ENCODE measurements around the gene NDUFA8. TPM values are rescaled to one million over a fixed set of nuclear protein-coding genes. Genes with fewer than 3 reads are reported as not detected.

The NDUFA8 gene
- total and polyA plus RNA-seq, 2 of the 4 experiments (the other 2 are of a cell fraction) = 45.2 to 98.1 TPM

DNA sequence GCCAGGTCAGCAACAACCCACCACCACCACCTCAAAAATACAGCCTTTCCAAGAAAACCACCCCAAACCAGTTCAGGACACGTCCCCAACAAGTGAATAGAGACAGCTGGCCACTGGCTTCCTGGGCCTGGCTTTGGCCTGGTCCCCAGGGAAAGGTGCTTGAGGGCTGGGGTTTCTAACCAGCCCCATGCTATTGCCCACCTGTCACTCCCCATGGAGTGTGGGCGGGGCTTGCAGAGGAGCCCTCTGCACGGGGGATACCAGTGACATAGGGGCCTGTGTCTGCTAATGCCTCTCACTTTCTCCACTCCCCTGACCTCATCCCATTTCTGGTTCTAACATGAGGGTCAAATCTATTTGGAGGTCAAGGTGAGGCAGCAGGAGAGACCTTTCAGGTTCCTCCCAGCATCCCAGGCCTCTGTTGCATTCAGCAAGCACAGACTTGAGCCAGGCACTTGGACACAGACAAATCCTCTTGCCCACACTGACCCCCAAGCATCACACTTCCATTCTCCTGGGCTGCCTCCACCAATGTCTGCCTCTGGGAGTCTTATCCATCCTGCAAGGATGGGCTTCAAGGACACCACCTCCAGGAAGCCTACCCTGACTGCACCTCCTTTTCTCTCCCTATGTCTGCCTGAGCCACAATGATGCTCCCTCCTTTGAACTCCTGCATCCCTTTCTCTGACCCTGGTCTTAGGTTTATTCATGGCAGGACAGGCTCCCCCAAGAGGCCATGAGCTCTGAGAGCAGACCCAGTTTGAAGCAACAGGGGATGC is 50.4 kb downstream of the NDUFA8 start:
- dilution Hi-C loops (cut with HindIII; ENCODE audit: low sequenced_read_pairs, unreplicated experiment) = no loop called here
- Histone ChIP-seq H4K5ac (ENCODE audit: low read depth, low read length) (no peak overlapping the region), H3K23ac (ENCODE audit: low read depth, low read length) (no peak overlapping the region), H3K4me2 (ENCODE audit: low read depth, low read length) (no peak overlapping the region), H3K9me1 (ENCODE audit: insufficient read depth, low read length) (no peaks in the 10 kb centered on the region), H2AK9ac (replicated peaks; ENCODE audit: low read depth, low read length, poor library complexity) (no peak overlapping the region), H3K27me3 (ENCODE audit: control insufficient read depth, insufficient read depth, low read length) (peaks cover 18% of the 10 kb centered on the region), H3K56ac (ENCODE audit: extremely low read depth, insufficient read depth, low read length) (no peak overlapping the region), H2BK15ac (ENCODE audit: low read depth, low read length) (no peak overlapping the region), H3K18ac (ENCODE audit: low read depth, low read length) (no peak overlapping the region), H3K9ac (ENCODE audit: low read depth, low read length) (no peak overlapping the region), H2BK120ac (ENCODE audit: low read depth, low read length) (no peak overlapping the region), H4K91ac (ENCODE audit: insufficient read depth, low read depth, low read length) (no peak overlapping the region), H3K4ac (ENCODE audit: low read depth, low read length) (no peak overlapping the region), H2AK5ac (ENCODE audit: low read depth, low read length) (no peak overlapping the region), H3K79me1 (ENCODE audit: low read depth in 1 of 2, low read length in 2 of 2) (no peaks in the 10 kb centered on the region), H3K14ac (replicated peaks; ENCODE audit: low read depth, low read length) (no peak overlapping the region), H2BK5ac (ENCODE audit: low read depth, low read length, poor library complexity, severe bottlenecking) (no peak overlapping the region), H2BK20ac (ENCODE audit: low read depth, low read length) (no peak overlapping the region), H2AFZ (replicated peaks; ENCODE audit: low read length, poor library complexity) (no peak overlapping the region), H3K4me1 (ENCODE audit: control insufficient read depth, insufficient read depth, low read length) (peaks cover 12% of the 10 kb centered on the region; the same call in 1 of the 2 replicates), H4K8ac (ENCODE audit: low read depth in 2 of 2, low read length in 2 of 2) (no peak overlapping the region), H3K9me3 (ENCODE audit: control insufficient read depth, insufficient read depth, low read length) (no peaks in the 10 kb centered on the region), H3K36me3 (ENCODE audit: control insufficient read depth, insufficient read depth, low read length) (no peaks in the 10 kb centered on the region), H4K20me1 (ENCODE audit: insufficient read depth, low read length) (no peaks in the 10 kb centered on the region), H3K4me3 (ENCODE audit: insufficient read depth, low read depth, low read length) (no peak overlapping the region), H3K27ac (ENCODE audit: insufficient read depth, low read length) (no peak overlapping the region)
- POLR2A ChIA-PET (ENCODE audit: unreplicated experiment) = no interaction called here
- in situ Hi-C loops (cut with MboI; ENCODE audit: low sequenced_read_pairs) = no loop called here
- DNase-seq = no peak
- CTCF ChIA-PET = no interaction called here
- BruUV-seq (replicated peaks) = no TSS peak
- no peak for TF ChIP-seq CEBPB (IDR thresholded peaks at IDR 0.05; ENCODE audit: low read depth, low read length)
- TF ChIP-seq, protein P1, sequence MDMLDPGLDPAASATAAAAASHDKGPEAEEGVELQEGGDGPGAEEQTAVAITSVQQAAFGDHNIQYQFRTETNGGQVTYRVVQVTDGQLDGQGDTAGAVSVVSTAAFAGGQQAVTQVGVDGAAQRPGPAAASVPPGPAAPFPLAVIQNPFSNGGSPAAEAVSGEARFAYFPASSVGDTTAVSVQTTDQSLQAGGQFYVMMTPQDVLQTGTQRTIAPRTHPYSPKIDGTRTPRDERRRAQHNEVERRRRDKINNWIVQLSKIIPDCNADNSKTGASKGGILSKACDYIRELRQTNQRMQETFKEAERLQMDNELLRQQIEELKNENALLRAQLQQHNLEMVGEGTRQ (IDR thresholded peaks at IDR 0.05; ENCODE audit: low read depth, low read length) = no peak
- no peak for TF ChIP-seq MXI1 (IDR thresholded peaks at IDR 0.05; ENCODE audit: borderline replicate concordance, low read depth, low read length)
- TF ChIP-seq, protein P2, sequence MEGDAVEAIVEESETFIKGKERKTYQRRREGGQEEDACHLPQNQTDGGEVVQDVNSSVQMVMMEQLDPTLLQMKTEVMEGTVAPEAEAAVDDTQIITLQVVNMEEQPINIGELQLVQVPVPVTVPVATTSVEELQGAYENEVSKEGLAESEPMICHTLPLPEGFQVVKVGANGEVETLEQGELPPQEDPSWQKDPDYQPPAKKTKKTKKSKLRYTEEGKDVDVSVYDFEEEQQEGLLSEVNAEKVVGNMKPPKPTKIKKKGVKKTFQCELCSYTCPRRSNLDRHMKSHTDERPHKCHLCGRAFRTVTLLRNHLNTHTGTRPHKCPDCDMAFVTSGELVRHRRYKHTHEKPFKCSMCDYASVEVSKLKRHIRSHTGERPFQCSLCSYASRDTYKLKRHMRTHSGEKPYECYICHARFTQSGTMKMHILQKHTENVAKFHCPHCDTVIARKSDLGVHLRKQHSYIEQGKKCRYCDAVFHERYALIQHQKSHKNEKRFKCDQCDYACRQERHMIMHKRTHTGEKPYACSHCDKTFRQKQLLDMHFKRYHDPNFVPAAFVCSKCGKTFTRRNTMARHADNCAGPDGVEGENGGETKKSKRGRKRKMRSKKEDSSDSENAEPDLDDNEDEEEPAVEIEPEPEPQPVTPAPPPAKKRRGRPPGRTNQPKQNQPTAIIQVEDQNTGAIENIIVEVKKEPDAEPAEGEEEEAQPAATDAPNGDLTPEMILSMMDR (conservative IDR thresholded peaks at IDR 0.05; ENCODE audit: low read depth, low read length) = no peak
- no peak for TF ChIP-seq SMC3 (IDR thresholded peaks at IDR 0.05; ENCODE audit: low read depth, low read length)
- TF ChIP-seq MAFK (IDR thresholded peaks at IDR 0.05; ENCODE audit: low read depth, low read length) = no peak
- TF ChIP-seq FOS (IDR thresholded peaks at IDR 0.05; ENCODE audit: low read depth, low read length) = no peak
- no peak for TF ChIP-seq RFX5 (IDR thresholded peaks at IDR 0.05; ENCODE audit: low read depth, low read length)
- no peak for TF ChIP-seq NFE2L2 (IDR thresholded peaks at IDR 0.05; ENCODE audit: low read depth, low read length)
- TF ChIP-seq BHLHE40 (IDR thresholded peaks at IDR 0.05; ENCODE audit: low read depth, low read length) = no peak
- TF ChIP-seq RCOR1 (IDR thresholded peaks at IDR 0.05; ENCODE audit: insufficient replicate concordance, low read length) = no peak
- no peak for TF ChIP-seq MAZ (IDR thresholded peaks at IDR 0.05; ENCODE audit: borderline replicate concordance, low read depth, low read length)
- TF ChIP-seq CHD1 (IDR thresholded peaks at IDR 0.05; ENCODE audit: low read depth, low read length) = no peak
- no peak for TF ChIP-seq RAD21 (IDR thresholded peaks at IDR 0.05; ENCODE audit: low read length)
- TF ChIP-seq POLR2A (IDR thresholded peaks at IDR 0.05; ENCODE audit: low read depth, low read length) = no peak
- TF ChIP-seq, protein P3, sequence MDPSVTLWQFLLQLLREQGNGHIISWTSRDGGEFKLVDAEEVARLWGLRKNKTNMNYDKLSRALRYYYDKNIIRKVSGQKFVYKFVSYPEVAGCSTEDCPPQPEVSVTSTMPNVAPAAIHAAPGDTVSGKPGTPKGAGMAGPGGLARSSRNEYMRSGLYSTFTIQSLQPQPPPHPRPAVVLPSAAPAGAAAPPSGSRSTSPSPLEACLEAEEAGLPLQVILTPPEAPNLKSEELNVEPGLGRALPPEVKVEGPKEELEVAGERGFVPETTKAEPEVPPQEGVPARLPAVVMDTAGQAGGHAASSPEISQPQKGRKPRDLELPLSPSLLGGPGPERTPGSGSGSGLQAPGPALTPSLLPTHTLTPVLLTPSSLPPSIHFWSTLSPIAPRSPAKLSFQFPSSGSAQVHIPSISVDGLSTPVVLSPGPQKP (IDR thresholded peaks at IDR 0.05; ENCODE audit: borderline replicate concordance, low read depth, low read length) = no peak
- no peak for ATAC-seq (ENCODE audit: low read depth)
- intact Hi-C loops (cut with micrococcal nuclease) = no loop called here
- WGBS, 2 experiments (ENCODE audit: extremely low coverage in 2 of 2, insufficient read length in 1 of 2) = no CpG with 5 or more reads among the region's 3 CpGs

Measured in IMR-90 (cell line).